EL (cell line): ENCODE data around the gene RPL18.
"Not testable (repeated sequence)": the region's sequence is repeated elsewhere in the genome, so short reads cannot be mapped to it uniquely, and the experiment has no call there.

Experiments
- DNase-seq: peaks from one replicate; pipeline ENCODE4 v3.0.0-alpha.2; 2016

RPL18 gene

DNA sequence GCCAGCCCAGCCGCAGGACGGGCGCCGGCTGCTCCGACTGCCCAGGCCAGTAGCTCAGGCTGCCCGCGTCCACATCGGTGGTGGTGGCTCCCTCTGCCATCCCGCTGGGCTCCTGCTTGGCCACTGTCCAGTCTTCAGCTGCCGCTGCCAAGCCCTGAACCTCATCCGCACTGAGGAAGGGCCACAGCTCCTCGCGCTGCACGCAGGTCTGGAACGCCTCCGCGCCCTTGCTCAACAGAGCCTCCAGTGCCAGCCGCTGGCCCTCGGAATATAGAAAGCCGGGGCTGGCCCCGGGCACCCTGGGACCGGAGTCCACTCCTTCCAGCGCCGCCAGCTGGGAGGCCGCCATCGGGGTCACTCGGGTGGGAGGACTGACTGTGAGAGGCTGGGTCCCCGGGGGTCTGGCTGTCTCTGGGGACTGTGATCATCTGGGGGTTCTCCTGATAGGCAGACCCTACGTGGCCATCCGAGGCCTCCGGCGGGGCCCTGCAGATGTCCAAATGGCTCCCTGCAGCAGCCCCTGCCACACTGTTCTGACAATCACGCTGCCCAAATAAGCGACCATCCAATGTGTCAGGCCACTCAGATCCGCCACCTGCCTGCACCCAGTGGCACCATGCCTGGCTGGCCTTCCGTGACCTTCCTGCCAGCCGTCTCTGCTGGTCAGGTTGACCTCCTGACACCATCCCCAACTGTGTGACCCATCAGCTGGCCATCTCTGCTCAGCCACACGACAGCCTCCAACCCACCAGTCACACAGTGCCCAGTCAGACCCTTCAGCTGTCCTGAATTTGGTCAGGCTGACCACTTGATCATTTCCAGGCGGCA, 5.7 kb downstream of the RPL18 start:
- no peak for DNase-seq

DNA sequence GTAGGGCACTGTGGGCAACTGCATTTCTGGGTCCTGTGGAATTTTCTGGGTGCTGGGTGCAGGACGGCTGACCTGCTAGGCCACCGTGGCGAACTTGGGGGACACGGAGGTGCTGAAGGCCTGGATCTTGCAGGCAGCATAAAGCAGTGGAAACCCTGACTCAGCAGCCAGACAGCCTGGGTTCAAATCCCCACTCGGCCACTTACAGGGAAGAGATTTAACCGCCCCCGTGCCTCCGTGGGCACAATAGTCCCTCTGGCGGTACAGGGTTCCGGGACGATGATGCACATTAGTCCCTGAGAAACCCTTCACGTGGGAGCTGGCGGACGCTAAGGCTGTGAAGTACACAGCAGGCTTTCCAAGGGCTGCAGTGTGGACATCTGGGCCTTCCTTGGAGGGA, 7.1 kb downstream of the RPL18 start:
- DNase-seq, result no peak

DNA sequence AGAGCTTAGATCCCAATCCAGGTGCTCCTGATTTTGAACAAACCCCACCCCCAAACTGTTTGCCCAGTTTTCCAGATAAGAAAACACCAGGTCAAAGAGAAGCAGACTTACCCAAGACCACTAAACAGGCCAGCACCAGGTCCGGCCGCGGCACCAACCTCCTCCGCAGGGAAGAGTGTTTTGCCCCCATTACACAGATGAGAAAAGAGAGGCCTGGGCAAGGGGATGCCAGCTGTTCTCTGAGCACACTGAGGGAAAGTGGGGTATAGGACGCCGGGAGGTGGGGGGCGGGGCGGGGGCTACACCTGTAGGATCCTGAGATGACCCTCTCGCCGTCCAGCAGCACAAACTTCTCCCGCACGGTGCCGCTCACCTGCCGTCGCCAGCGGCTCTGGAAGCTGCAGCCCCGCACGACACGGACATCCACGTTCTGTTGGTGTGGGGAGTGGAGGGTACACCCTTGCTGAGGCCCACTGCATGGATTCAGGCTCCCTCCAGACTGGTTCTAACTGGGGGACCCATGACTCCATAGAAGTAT, 9.3 kb downstream of the RPL18 start:
- DNase-seq, result no peak

DNA sequence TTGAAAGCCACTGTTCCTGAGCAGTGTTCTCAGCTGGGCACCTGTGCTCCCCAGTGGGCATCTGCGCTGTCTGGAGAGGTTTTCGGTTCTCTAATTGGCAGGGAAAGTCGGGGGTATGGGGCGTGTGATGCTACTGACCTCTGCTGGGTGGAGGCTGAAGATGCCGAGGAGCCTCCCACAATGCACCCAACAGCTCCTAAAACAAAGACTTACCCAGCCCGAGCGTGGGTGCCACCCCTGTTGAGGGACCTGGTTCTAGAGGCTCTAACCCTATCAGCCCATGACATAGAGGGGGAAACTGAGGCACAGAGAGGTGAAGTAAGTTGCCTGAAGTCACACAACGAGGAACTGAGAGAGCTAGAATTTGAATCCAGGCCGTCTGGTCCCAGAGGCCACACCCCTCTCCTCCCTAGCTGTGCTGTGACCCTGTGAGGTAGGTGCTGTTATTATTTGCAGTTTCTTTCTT, 10.1 kb downstream of the RPL18 start:
- DNase-seq, result peak; percentile 69

DNA sequence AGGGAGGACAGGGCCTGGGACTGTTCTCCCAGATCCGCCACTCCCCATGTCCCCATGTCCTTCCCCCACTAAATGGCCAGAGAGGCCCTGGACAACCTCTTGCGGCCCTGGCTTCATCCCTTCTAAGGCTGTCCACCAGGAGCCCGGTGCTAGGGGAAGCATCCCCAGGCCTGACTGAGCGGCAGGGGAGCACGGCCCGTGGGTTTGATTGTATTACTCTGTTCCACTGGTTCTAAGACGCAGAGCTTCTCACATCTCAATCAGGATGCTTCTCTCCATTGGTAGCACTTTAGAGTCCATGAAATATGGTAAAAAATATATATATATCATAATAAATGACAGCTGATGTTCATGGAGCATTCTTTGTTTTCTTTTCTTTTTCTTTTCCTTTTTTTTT, 11.6 kb downstream of the RPL18 start:
- no peak for DNase-seq

DNA sequence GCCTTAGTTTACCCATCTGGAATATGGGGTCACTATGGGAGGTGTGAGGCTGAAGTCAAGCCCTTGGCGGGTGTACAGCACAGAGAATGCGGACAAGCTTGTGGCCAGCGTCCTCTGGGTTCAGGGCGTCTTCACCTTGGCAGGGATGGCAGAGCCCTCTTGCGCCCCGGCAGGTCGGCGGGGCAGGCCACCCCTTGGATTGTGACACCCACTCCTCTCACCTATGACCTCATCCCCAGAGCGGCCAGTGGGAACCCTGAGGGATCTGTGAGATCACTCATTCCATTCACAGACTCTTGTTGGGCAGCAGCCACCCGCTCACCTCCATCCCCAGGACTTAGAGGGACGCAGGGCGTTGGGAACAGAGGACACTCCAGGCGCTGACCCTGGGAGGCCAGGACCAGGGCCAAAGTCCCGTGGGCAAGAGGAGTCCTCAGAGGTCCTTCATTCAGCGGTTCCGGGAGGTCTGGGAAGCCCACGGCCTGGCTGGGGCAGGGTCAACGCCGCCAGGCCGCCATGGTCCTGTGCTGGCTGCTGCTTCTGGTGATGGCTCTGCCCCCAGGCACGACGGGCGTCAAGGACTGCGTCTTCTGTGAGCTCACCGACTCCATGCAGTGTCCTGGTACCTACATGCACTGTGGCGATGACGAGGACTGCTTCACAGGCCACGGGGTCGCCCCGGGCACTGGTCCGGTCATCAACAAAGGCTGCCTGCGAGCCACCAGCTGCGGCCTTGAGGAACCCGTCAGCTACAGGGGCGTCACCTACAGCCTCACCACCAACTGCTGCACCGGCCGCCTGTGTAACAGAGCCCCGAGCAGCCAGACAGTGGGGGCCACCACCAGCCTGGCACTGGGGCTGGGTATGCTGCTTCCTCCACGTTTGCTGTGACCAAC, 12.3 kb downstream of the RPL18 start, which contains the start of gene SPACA4:
Gene SPACA4 (plus strand): TSS at position 280 of the 896 bp plus-strand sequence. CDS start 237 bp downstream, at position 517.
- no peak for DNase-seq

DNA sequence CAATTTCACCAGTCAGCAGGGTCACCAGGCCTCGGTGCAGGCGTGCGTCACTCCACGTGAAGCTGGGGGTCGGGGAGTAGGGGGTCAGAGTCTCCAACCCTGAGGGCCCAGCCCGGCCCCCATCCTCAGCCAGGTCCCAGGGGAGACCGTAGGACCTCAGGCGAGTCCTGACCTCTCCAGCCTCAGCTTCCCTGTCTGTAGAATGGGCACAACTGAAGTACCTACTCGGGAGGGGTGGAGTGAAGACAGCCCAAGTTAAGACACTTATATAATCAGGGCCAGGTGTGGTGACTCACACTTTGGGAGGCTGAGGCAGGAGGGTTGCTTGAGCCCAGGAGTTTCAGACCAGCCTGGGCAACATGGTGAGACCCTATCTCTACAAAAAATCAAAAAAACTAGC, 15.1 kb downstream of the RPL18 start:
- no peak for DNase-seq

DNA sequence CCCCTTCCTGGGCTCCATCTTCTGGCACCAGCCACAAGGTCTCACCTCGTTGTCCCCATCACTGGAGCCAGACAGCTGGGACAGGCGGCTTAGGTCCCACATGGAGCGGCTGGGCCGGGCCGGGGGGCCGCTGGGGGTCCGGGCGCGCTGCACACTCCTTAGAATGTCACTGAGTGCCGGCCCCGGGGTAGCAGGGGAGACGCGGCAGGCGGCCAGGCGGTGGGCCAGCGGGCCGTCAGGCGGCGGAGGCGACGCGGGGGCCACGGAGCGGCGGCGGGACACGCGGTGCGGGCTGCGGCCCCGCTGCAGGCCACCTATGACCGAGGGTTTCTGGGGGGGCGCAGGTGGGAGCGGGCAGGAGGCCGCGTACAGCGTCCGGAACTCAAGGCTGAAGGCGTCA, 15.5 kb downstream of the RPL18 start:
- DNase-seq, result no peak

DNA sequence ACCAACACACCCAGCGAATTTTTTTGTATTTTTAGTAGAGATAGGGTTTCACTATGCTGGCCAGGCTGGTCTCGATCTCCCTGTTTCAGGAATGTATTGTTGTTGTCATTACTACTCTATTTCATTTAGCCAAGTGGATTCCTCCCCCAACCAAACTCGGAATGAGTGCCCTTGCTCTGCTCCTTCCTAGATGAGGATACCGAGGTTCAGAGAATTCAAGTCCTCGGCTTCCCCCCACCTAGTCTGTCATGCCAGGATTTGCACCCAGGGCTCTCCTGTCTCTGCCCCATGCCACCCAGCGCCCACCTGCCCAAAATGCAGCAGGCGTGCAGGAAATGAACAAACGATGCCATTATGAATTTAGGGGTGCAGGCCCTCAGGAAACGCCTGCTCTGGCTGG, 16.0 kb downstream of the RPL18 start:
- DNase-seq, result no peak

DNA sequence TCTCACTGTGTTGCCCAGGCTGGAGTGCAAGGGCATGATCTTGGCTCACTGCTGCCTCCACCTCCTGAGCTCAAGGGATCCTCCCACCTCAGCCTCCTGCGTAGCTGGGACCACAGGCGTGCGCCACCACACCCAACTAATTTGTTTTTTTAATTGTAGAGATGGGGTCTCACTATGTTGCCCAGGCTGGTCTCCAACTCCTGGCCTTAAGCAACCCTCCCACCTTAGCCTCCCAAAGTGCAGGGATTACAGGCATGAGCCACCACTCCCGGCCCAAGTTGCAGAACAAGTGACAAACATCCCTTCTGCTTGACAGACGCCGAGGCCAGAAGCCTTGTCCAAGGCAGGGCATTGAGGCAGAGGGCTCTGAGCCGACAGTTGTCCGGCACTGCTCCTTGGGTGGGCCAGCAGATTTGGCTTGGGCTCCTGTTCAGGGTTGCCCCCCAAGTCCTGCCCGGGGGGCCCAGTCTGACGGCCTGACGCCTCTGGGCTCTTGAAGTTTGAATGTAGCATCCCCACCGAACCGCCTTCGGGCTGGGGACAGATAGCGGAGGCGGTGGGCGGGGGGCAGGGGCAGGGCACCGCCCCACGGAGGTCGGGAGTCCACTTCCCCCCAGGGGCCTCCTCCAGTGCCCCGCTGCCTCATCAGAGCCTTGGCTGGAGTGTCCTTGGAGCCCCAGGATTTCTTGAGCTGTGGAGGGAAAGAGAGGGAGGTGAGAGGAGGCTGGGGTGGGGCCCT, 18.1 kb downstream of the RPL18 start:
- DNase-seq, result no peak

DNA sequence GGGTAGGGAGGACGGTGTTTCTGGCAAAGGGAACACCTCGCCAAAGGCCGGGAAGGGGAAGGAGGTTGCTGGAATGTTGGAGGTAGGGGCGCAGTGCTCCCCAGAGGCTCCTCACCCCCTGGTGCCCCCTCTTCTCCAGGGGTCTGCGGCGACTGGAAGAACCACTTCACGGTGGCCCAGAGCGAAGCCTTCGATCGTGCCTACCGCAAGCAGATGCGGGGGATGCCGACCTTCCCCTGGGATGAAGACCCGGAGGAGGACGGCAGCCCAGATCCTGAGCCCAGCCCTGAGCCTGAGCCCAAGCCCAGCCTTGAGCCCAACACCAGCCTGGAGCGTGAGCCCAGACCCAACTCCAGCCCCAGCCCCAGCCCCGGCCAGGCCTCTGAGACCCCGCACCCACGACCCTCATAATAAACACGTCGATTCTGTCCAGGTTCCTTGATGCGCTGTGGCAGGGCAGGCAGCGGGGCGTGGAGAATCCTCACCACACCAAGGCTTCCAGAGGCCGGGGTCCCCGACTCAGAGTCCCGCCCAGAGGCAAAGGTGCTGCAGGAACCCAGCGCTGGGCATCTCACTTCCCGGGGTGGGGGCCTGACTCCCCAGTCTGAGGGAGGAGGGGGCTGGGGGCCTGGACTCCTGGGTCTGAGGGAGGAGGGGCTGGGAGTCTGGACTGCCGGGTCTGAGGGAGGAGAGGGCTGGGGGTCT, 19.8 kb downstream of the RPL18 start:
- no peak for DNase-seq

DNA sequence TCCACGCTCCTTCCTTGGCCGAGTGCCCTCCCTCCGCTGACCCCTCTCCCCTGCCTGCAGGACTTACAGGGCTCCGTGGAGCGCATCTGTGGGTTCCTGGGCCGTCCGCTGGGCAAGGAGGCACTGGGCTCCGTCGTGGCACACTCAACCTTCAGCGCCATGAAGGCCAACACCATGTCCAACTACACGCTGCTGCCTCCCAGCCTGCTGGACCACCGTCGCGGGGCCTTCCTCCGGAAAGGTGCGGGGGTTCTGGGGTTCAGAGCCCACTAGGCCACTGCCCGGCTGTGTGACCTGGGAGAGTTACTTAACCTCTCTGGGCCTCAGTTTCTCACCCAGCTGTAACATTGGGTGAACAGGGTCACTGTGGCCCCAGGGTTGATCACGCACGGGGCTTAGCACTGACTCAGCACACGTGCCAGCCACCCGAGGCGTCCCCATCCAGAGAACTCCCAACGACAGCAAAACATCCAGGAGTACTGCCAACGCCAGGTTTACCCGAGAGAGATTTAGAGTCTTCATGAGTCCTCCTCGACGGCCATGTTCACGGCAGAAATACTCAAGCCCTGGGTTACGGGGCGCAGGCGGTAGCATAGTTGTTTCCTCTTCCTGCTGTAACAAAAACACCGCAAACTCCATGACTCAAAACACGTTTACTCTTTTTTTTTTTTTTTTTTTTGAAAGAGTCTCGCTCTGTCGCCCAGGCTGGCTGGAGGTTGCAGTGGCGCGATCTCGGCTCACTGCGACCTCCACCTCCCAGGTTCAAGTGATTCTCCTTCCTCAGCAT, 22.1 kb downstream of the RPL18 start:
- no peak for DNase-seq

DNA sequence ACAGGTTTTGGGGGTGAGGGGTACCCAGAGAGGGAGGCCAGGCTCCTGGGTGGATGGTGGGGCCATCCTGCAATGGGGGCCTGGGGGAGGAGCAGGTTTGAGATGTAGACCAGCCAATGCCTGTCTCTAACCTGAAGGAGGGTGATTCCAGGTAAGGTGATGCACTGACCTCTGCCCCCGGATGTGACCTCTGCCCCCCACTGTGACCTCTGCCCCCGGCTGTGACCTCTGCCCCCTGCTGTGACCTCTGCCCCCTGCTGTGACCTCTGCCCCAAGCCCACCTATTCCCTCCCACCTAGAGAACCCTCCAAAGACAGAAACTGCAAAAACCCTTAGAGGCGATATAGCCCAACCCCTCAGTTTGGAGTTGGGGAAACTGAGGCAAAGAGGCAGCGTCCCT, 22.7 kb downstream of the RPL18 start:
- no peak for DNase-seq

DNA sequence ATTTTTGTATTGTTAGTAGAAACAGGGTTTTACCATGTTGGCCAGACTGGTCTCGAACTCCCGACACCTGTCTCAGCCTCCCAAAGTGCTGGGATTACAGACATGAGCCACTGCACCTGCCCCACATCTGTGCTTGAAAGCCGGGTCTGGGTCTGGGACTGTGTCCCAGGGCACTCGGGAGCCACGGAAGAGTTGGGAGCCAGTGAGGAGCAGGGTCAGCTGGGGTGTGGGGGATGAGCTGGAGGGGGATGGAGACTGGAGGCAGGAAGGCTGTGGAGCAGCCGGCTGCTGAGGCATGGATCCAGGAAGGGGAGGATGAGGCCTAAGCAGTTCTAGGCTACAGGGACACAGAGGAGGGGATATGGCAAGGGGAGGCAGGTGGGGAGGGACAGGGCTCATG, 23.1 kb downstream of the RPL18 start:
- DNase-seq, result no peak

DNA sequence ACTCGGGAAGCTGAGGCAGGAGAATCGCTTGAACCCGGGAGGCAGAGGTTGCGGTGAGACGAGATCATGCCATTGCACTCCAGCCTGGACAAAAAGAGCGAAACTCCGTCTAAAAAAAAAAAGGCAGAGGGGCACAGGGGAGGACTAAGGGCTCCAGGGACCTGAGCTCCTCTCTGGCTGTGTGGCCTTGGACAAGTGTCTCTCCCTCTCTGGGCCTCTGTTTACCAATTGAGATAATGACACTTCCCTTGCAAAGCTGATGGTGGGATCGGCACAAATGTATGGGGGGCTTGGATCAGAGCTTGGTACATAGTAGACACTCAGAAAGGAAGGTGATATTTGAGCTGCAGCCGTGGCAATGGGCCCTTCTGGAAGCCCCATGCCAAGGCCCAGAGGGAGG, 23.8 kb downstream of the RPL18 start:
- no peak for DNase-seq

DNA sequence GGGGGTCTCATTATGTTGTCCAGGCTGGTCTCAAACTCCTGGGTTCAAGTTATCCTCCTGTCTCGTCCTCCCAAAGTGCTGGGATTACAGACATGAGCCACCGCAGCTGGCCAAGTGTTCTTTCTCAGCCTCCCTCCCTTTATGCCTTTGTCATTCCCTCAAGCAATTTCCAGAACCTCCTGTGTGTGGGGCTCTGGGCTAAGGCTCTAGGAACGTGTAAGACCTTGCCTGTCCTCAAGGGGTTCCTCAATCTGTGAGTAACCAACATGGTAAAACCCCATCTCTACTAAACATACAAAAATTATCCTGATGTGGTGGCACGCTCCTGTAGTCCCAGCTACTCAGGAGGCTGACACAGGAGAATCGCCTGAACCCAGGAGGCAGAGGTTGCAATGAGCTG, 28.0 kb downstream of the RPL18 start:
- DNase-seq, result peak; percentile 28

DNA sequence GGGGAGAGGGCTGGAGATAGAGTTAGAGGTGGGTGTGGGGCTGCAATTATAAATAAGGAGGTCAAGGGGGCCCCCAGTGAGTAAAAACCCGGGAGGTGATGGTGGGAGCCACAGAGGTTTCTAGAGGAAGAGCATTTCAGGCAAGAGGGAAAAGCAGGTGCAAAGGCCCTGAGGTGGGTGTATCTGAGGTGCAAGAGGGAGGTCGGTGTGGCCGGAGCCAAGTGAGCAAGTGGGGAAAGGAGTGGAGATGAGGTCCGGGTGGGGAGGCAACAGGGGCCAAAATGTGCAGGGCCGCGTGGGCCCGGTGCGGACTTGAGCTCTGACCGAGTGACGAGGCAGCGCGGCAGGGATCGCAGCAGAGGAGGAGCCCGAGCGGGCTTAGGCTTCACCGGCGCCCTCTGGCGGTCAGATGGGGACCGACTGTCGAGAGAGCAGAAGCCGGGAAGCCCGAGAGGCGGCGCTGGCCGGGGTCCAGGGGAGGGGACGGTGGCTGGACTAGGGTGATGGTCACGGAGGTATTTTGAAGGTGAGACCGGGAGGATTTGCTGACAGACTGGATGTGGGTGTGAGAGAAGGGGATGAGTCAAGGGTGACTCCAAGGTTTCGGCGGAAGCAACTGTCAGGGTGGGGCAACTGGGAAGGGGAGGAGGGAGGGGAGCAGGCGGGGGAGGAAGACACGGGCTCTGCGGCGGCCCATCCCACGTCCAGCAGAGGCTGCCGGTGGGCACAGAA, 30.1 kb downstream of the RPL18 start:
- DNase-seq, result peak; percentile 86

DNA sequence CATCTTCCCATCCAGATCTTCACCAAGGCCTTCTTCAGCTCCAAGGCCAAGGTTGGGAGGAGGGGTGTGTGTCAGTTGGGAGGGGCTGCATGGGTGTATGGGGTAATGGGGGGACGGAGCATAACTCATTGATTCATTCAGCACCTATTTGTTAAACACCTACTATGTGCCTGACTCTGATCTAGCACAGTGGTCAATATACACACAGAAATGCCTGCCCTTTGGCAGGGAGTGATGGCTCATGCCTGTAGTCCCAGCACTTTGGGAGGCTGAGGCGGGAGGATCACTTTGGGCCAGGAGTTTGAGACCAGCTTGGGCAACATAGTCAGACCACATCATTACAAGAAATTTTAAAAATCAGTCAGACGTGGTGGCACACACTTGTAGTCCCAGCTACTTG, 31.6 kb downstream of the RPL18 start:
- no peak for DNase-seq

DNA sequence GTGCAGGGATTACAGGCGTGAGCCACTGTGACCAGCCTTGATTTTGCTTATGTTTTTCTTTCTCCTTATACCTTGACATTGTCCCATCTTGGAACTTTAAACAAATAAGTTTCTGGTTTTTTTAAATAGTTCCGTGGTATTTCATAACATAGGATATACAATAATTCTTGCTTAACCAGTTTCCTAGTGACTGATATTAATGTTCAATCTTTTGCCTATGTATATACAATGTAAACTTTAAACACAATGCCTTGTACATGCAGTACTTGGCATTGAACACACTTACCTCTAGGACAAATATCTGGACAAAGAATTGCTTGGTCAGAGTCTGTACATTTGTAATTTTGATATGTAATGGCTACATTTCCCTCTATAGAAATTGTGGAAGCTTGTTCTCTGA, 36.8 kb downstream of the RPL18 start:
- no peak for DNase-seq

DNA sequence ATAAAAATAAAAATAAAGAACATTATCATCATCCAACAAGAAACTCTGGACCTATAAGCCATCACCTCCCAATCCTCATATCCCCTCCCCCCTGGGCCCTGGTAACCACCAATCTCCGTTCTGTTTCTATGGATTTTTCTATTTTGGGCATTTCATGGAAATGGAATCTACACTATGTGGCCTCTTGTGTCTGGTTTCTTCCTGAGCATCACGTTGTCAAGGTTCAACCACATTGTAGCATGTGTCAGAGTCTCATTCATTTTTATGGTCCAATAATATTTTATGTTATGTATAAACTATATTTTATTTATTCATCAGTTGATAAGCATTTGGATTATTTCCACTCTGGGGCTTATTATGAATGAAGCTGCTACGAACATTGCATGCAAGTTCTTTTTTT, 40.1 kb downstream of the RPL18 start:
- DNase-seq, result peak; percentile 34

DNA sequence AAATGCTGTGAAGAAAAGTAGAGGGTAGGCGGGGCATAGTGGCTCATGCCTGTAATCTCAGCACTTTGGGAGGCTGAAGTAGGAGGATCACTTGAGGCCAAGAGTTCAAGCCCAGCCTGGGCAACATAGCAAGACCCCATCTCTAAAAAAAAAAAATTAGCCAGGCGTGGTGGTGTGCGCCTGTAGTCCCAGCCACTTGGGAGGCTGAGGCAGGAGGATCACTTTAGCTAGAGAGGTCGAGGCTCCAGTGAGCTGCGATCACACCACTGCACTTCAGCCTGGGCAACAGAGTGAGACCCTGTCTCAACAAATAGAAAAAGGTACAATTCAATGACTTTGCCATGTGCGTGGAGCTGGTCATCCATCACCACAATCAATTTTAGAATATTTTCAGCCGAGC, 41.1 kb downstream of the RPL18 start:
- DNase-seq, result not testable (repeated sequence)
